Astrocyte (in vitro differentiated cells and primary cell): Measurements from ENCODE around the gene ACACB.

ENCODE experiments used
- EZH2 ChIP-seq: IDR thresholded peaks from 2 replicates; pipeline ENCODE4 v1.6.1; 2012; ENCODE audit warnings: mild to moderate bottlenecking, low read length, inconsistent platforms; ENCODE audit not compliant: insufficient read depth
- TF ChIP-seq, protein P1 (sequence below): IDR thresholded peaks from 2 replicates; pipeline ENCODE4 v1.5.1; 2011; ENCODE audit warnings: low read depth, mild to moderate bottlenecking, inconsistent platforms, low read length, moderate library complexity; ENCODE audit not compliant: insufficient read depth

DNA sequence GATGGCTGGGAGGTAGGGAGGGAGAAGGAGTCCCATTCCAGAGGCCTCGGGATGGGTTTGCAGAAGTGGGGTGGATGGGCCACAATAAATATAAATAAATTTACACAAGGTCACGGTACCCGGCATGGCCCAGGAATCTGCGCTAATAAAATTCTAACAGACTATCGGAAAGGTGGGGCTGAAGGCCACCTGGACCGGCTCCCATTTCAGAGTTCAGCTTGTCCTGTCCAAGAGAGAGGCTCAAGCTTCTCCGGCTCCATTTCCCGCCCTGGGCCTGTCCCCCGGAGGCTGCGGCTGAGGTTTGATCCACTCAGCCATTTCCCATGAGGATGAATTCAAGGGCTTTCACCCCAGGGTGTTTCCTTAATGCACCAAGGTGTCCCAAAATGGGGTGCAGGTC lies 162.5 kb downstream of the ACACB start:
- TF ChIP-seq, protein P1, sequence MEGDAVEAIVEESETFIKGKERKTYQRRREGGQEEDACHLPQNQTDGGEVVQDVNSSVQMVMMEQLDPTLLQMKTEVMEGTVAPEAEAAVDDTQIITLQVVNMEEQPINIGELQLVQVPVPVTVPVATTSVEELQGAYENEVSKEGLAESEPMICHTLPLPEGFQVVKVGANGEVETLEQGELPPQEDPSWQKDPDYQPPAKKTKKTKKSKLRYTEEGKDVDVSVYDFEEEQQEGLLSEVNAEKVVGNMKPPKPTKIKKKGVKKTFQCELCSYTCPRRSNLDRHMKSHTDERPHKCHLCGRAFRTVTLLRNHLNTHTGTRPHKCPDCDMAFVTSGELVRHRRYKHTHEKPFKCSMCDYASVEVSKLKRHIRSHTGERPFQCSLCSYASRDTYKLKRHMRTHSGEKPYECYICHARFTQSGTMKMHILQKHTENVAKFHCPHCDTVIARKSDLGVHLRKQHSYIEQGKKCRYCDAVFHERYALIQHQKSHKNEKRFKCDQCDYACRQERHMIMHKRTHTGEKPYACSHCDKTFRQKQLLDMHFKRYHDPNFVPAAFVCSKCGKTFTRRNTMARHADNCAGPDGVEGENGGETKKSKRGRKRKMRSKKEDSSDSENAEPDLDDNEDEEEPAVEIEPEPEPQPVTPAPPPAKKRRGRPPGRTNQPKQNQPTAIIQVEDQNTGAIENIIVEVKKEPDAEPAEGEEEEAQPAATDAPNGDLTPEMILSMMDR: no peak
- TF ChIP-seq EZH2: no peak
